Dendritic cell treated with granulocyte-macrophage colony-stimulating factor and Interleukin-4, amounts not matched to agents 40 ng/mL and 50 ng/mL, for 4 days (primary cell): ENCODE measurements around the gene CYP26A1.

ENCODE experiments used
- H3K27ac Mint-ChIP-seq: one replicate; pipeline ENCODE4 v1.8.0; 2022; ENCODE audit warnings: mild to moderate bottlenecking, mixed read lengths
- H3K27me3 Mint-ChIP-seq: one replicate; pipeline ENCODE4 v1.8.0; 2022; ENCODE audit warnings: mild to moderate bottlenecking, mixed read lengths
- H3K36me3 Mint-ChIP-seq: one replicate; pipeline ENCODE4 v1.8.0; 2022; ENCODE audit warnings: low read depth, mixed read lengths
- H3K4me1 Mint-ChIP-seq: one replicate; pipeline ENCODE4 v1.8.0; 2022; ENCODE audit warnings: low read depth, mixed read lengths
- H3K4me3 Mint-ChIP-seq: one replicate; pipeline ENCODE4 v1.8.0; 2022; ENCODE audit warnings: mild to moderate bottlenecking, moderate library complexity, mixed read lengths
- H3K9me3 Mint-ChIP-seq: one replicate; pipeline ENCODE4 v1.8.0; 2022; ENCODE audit warnings: mixed read lengths
- intact Hi-C: fragments of 100-400 bp; cut with micrococcal nuclease; formaldehyde crosslinking; loops from one replicate; pipeline ENCODE4 v1.15.0; 2022

CYP26A1 gene

GRCh38 chr10:93070378-93071176 lies 3.1 kb upstream of the CYP26A1 start:
- peaks cover 43% of the 10 kb centered on the region for H3K4me1 Mint-ChIP-seq

GRCh38 chr10:93071177-93071472 lies 2.6 kb upstream of the CYP26A1 start:
- Mint-ChIP-seq H3K27me3 (peaks cover 98% of the 10 kb centered on the region), H3K4me1 (peaks cover 43% of the 10 kb centered on the region), H3K9me3 (no peaks in the 10 kb centered on the region), H3K36me3 (no peaks in the 10 kb centered on the region), H3K27ac (no peak overlapping the region), H3K4me3 (no peak overlapping the region)
- intact Hi-C loops = no loop called here

More at GRCh38 chr10:93070378-93071176, 3.1 kb upstream of the CYP26A1 start:
- Mint-ChIP-seq H3K9me3 (no peaks in the 10 kb centered on the region), H3K27me3 (peaks cover 95% of the 10 kb centered on the region), H3K27ac (no peak overlapping the region), H3K36me3 (no peaks in the 10 kb centered on the region), H3K4me3 (no peak overlapping the region)
- intact Hi-C loops = no loop called here

DNA sequence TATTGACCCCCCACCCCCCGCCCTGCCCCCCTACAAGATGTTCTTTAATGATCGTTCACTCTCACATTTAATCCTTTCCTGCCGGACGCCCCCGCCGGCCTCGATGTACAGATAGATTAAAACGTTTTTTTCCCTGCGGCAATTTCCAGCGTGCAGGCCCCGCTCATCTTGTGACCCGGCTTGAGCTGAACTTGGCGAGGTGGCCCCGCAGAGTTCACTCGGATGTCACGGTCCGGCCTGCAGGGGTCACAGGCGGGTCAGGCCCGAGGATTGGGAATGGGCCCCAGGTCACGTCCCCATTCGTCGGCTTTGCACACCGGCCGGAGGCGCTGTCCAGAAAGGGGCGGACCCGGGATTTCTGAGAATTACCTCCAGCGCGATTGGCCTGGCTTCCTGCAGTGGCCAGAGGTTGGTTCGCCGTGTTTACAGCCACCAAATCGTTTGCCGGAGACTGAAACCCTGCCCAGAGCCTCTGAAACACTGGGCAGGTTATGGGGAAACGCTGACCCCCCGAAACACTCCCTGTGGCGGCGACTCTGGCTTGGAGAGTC lies 1.9 kb upstream of the CYP26A1 start:
- intact Hi-C loops = no loop called here
- peaks cover 43% of the 10 kb centered on the region for H3K4me1 Mint-ChIP-seq
- peaks cover 99% of the 10 kb centered on the region for H3K27me3 Mint-ChIP-seq
- no peaks in the 10 kb centered on the region for H3K9me3 Mint-ChIP-seq
- H3K4me3 Mint-ChIP-seq = peak overlapping the region; percentile 18
- no peaks in the 10 kb centered on the region for H3K36me3 Mint-ChIP-seq
- H3K27ac Mint-ChIP-seq = no peak overlapping the region

GRCh38 chr10:93072225-93072712 lies 1.4 kb upstream of the CYP26A1 start:
- Mint-ChIP-seq H3K36me3 (no peaks in the 10 kb centered on the region), H3K4me3 (peak overlapping the region; percentile 51), H3K4me1 (peaks cover 43% of the 10 kb centered on the region), H3K9me3 (no peaks in the 10 kb centered on the region), H3K27me3 (peaks cover 97% of the 10 kb centered on the region), H3K27ac (no peak overlapping the region)
- intact Hi-C loops = no loop called here

GRCh38 chr10:93072713-93073538 lies 767 bp upstream of the CYP26A1 start:
- Mint-ChIP-seq H3K36me3 (no peaks in the 10 kb centered on the region), H3K4me3 (no peak overlapping the region), H3K9me3 (no peaks in the 10 kb centered on the region), H3K27me3 (peaks cover 96% of the 10 kb centered on the region), H3K27ac (no peak overlapping the region), H3K4me1 (peaks cover 43% of the 10 kb centered on the region)
- intact Hi-C loops = no loop called here

DNA sequence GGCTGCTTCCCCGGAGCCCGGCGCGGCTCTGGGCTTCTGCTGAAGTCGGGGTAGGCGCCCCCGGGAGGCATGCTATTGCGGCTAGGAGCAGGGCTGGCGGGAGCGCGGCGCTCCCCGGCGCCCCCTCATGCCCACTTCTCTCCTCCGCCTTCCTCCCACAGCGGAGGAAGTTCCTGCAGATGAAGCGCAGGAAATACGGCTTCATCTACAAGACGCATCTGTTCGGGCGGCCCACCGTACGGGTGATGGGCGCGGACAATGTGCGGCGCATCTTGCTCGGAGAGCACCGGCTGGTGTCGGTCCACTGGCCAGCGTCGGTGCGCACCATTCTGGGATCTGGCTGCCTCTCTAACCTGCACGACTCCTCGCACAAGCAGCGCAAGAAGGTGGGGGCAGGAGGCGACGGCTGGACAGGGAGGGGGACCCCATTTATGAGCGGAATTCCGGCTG lies 479 bp downstream of the CYP26A1 start:
- Mint-ChIP-seq H3K4me1 (peaks cover 36% of the 10 kb centered on the region), H3K27ac (no peak overlapping the region), H3K9me3 (no peaks in the 10 kb centered on the region), H3K27me3 (peaks cover 89% of the 10 kb centered on the region), H3K36me3 (no peaks in the 10 kb centered on the region), H3K4me3 (no peak overlapping the region)
- intact Hi-C loops = no loop called here

DNA sequence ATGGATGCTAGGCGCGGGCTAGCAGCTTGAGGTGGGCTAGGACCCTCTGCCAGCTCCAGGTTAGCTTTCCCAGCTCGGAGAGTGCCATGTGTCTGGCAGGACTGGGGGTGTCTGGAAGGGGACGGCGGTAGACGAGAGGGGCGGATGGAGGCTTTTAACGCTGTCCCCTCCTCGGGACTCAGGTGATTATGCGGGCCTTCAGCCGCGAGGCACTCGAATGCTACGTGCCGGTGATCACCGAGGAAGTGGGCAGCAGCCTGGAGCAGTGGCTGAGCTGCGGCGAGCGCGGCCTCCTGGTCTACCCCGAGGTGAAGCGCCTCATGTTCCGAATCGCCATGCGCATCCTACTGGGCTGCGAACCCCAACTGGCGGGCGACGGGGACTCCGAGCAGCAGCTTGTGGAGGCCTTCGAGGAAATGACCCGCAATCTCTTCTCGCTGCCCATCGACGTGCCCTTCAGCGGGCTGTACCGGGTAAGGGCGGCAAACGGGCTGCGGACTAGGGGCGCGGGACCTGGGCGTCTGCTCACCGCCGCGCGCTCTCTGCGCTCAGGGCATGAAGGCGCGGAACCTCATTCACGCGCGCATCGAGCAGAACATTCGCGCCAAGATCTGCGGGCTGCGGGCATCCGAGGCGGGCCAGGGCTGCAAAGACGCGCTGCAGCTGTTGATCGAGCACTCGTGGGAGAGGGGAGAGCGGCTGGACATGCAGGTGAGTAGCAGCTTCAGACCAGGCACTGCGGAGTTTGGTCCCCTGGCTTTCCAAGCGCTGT lies 1.1 kb downstream of the CYP26A1 start:
- intact Hi-C loops = no loop called here

DNA sequence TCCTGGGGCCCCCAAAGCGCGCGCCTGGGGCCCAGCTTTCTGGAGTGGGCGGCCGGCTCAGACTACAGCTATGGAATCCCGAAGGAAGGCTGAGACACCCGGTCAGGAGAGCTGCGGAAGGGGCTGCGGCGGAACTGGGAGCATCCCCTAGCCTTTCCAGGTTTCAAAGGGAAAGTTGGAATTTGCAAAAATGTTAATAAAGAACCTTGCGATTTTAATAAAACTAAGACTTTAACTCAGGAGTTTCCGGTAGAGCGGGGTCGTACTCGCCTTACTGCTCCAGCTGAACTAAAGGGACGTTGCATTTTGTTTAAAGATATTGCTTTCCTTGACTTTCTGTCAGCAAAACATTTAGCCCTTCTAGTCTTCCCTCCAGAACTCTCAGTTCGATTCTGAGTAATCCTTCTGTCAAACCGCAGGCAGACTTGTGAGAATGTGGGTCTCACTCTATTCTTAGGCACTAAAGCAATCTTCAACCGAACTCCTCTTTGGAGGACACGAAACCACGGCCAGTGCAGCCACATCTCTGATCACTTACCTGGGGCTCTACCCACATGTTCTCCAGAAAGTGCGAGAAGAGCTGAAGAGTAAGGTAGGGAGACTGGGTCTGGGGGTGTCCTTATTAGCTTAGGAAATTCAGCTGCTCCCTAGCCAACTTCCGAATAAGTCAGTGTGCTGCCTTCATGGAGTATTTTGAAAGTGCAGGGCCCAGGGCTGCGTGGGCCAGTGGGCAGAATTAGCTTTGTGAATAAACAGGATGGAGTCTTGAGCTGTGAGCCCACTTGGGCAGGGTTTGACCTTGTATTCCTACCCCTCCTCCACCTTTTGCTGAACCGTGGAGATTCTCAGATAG lies 1.9 kb downstream of the CYP26A1 start:
- Mint-ChIP-seq H3K4me3 (no peak overlapping the region), H3K27ac (no peak overlapping the region), H3K27me3 (peaks cover 89% of the 10 kb centered on the region), H3K9me3 (no peaks in the 10 kb centered on the region), H3K4me1 (peaks cover 41% of the 10 kb centered on the region), H3K36me3 (no peaks in the 10 kb centered on the region)
- intact Hi-C loops = no loop called here

More for the DNA sequence above, 1.1 kb downstream of the CYP26A1 start:
- H3K4me3 Mint-ChIP-seq = no peak overlapping the region
- H3K27ac Mint-ChIP-seq = no peak overlapping the region
- no peaks in the 10 kb centered on the region for H3K9me3 Mint-ChIP-seq
- H3K36me3 Mint-ChIP-seq = no peaks in the 10 kb centered on the region
- peaks cover 89% of the 10 kb centered on the region for H3K27me3 Mint-ChIP-seq
- peaks cover 36% of the 10 kb centered on the region for H3K4me1 Mint-ChIP-seq

- no peak overlapping the region for H3K27ac Mint-ChIP-seq
- intact Hi-C loops = no loop called here
- H3K4me3 Mint-ChIP-seq = no peak overlapping the region
These were observed 3.2 kb downstream of the CYP26A1 start for GRCh38 chr10:93076871-93077270.

DNA sequence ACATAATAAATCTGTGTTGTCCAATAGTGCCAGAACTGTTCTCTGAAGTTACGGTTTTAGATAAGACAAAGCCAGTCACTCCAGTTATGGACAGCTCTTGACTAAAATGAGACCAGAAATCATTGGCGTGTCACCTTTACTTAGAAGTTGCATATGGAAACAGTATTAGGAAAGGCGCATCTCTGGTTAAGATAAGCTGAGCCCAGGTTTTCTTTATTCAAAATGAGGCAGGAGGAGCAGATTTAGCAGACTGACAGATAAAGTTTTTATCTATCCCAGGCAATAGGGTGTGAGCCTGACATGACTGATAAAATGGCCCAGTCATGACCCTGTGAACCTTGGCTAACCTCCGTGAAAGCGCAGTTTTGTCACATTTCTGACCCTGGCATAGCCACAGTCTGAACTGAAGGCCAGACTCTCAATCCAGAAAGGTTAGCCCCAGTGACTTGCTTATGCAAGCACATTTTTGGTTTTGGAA lies 4.2 kb downstream of the CYP26A1 start:
- intact Hi-C loops = no loop called here
- Mint-ChIP-seq H3K36me3 (no peaks in the 10 kb centered on the region), H3K9me3 (no peaks in the 10 kb centered on the region), H3K27me3 (peaks cover 87% of the 10 kb centered on the region), H3K4me3 (no peak overlapping the region), H3K27ac (no peak overlapping the region), H3K4me1 (peaks cover 28% of the 10 kb centered on the region)

More at GRCh38 chr10:93076871-93077270, 3.2 kb downstream of the CYP26A1 start:
- Mint-ChIP-seq H3K27me3 (peaks cover 91% of the 10 kb centered on the region), H3K36me3 (no peaks in the 10 kb centered on the region), H3K9me3 (no peaks in the 10 kb centered on the region), H3K4me1 (peaks cover 37% of the 10 kb centered on the region)

GRCh38 chr10:93079663-93080349 lies 6.1 kb downstream of the CYP26A1 start:
- Mint-ChIP-seq H3K4me1 (peaks cover 10% of the 10 kb centered on the region), H3K27ac (no peak overlapping the region), H3K36me3 (no peaks in the 10 kb centered on the region), H3K9me3 (no peaks in the 10 kb centered on the region), H3K27me3 (peaks cover 72% of the 10 kb centered on the region), H3K4me3 (no peak overlapping the region)
- intact Hi-C loops = loop anchor here (1.0 to 10.0 kb wide), 4 partner anchors 143 to 435 kb away; no protein-coding TSS in a partner anchor

DNA sequence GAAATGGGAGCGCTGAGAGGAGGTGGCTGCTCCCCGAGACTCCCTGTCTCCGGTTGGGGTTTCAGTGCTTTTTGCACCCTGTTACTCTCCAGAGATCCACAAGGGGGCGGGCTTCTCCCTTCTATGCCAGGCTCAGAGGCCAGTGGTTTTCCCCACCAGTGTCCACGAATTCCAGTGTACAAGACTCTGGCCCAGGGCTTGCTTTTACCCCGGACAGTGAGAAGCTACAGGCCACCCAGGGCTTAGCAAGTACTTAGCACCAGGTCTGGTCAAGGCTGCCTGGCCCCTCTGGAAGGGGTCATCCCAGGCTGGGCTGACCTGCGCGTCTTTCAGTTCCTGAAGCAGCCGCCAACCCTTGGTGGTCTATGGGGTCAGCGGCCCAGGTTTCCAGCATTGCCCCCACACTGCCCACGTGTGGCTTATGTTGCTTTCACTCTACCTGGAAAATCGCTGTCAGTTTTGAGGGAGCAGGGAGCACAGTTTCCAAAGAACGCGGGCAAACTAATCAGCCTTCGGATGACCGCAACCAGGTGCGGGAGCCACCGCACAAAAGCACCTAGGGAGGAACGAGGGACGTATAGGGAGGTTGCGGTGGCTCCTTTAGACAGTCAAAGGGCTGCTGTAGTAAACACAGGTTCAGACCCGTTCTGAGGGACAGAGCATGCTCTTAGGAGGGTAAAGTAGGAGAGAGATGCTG lies 6.8 kb downstream of the CYP26A1 start:
- peaks cover 66% of the 10 kb centered on the region for H3K27me3 Mint-ChIP-seq
- H3K4me3 Mint-ChIP-seq = no peak overlapping the region
- intact Hi-C loops = loop anchor here (1.0 to 10.0 kb wide), 4 partner anchors 142 to 434 kb away; no protein-coding TSS in a partner anchor

More for the DNA sequence above, 6.8 kb downstream of the CYP26A1 start:
- Mint-ChIP-seq H3K9me3 (no peaks in the 10 kb centered on the region), H3K27ac (no peak overlapping the region), H3K36me3 (no peaks in the 10 kb centered on the region), H3K4me1 (peaks cover 5% of the 10 kb centered on the region)
